Measurements from ENCODE around the gene MYADML2. TPM values are rescaled to one million over a fixed set of nuclear protein-coding genes. Genes with fewer than 3 reads are reported as not detected.

Gene MYADML2
- total RNA-seq, 2 donors from 2014 or later = not detected

GRCh38 chr17:81915331-81915730 is 31.7 kb downstream of the MYADML2 start:
- H3K4me3 Mint-ChIP-seq = no peak overlapping the region
- H3K27me3 Mint-ChIP-seq = no peaks in the 10 kb centered on the region
- peaks cover 4% of the 10 kb centered on the region for H3K36me3 Mint-ChIP-seq (ENCODE audit: low read depth)
- no peak for DNase-seq
- H3K4me1 Mint-ChIP-seq = peaks cover 28% of the 10 kb centered on the region
- ATAC-seq = no peak
- no peaks in the 10 kb centered on the region for H3K9me3 ChIP-seq (ENCODE audit: control insufficient read depth, low read length, poor library complexity, severe bottlenecking)
- peak overlapping the region; percentile 86 for H3K27ac Mint-ChIP-seq

DNA sequence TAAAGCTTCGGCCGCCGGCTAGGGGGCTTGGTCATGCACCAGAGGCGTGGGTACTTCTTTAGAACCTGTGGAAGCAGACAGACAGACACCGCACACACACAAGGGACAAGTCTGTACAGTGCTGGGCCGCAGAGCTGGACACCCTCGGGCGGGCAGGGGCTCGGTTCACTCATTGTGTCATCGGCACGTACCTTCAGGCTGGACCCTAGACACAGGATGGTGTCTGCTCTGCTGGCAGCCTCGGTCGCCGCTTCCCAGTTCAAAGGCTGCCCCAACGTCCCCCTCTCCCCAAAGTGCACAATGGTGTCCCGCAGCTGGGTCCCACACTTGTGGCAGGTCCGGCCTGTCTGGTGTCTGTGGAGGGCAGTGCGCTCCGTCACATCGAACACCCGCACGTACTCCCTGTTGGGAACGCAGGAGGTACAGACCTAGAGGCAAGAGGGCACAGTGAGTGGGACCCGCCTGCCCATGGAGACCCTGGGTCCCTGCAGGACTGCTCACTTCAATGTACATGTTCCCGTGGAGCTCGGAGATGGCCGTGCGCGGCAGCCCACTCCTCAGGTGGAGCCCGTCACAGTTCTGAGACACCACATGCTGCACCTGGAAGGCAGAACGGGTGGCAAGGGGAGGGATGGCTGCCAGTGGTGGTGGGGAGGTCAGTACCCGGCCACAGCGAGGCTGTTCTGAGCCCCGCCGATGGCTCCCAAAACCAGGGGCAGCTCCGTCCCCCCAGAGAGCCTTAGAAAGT is 32.8 kb downstream of the MYADML2 start:
- ATAC-seq (no peak), DNase-seq (no peak)
- Mint-ChIP-seq H3K27me3 (no peaks in the 10 kb centered on the region), H3K36me3 (ENCODE audit: low read depth) (peaks cover 4% of the 10 kb centered on the region), H3K4me1 (peaks cover 25% of the 10 kb centered on the region), H3K27ac (no peak overlapping the region), H3K4me3 (no peak overlapping the region)
- H3K9me3 ChIP-seq (ENCODE audit: control insufficient read depth, low read length, poor library complexity, severe bottlenecking) = no peaks in the 10 kb centered on the region

- Mint-ChIP-seq H3K36me3 (ENCODE audit: low read depth) (peaks cover 4% of the 10 kb centered on the region), H3K27ac (peak overlapping the region; percentile 54), H3K27me3 (no peaks in the 10 kb centered on the region), H3K4me1 (peaks cover 25% of the 10 kb centered on the region), H3K4me3 (peak overlapping the region; percentile 12)
- no peaks in the 10 kb centered on the region for H3K9me3 ChIP-seq (ENCODE audit: control insufficient read depth, low read length, poor library complexity, severe bottlenecking)
- ATAC-seq (no peak), DNase-seq (no peak)
Observed at GRCh38 chr17:81913394-81914102, 33.5 kb downstream of the MYADML2 start.

- DNase-seq = no peak
- no peak for ATAC-seq
- Mint-ChIP-seq H3K36me3 (ENCODE audit: low read depth) (peaks cover 2% of the 10 kb centered on the region), H3K4me1 (peaks cover 18% of the 10 kb centered on the region), H3K27me3 (no peaks in the 10 kb centered on the region), H3K27ac (peak overlapping the region; percentile 54), H3K4me3 (no peak overlapping the region)
- no peaks in the 10 kb centered on the region for H3K9me3 ChIP-seq (ENCODE audit: control insufficient read depth, low read length, poor library complexity, severe bottlenecking)
Observed at GRCh38 chr17:81912441-81913309, 34.4 kb downstream of the MYADML2 start.

DNA sequence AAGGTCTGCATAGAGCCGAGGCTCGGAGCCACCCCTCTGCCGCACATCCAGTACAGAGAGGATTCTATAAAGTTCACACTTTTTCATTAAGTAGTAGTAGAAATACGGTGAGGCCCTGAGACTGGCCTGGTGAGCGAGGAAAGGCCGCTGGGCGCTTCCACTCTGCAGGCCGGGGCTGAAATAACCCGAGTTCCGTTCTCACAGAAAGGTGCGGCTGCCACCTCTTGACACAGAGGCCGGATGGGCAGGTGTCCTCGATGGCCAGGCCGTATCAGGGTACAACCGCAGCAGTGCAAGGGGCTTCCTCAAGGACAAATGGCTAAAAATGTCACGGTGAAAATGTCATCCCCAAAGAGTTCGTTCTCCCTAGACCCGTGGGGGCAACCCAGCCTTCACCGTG is 35.1 kb downstream of the MYADML2 start:
- Mint-ChIP-seq H3K4me1 (peaks cover 14% of the 10 kb centered on the region), H3K27ac (no peak overlapping the region), H3K27me3 (no peaks in the 10 kb centered on the region), H3K4me3 (peak overlapping the region; percentile 83), H3K36me3 (ENCODE audit: low read depth) (peaks cover 2% of the 10 kb centered on the region)
- DNase-seq (no peak), ATAC-seq (no peak)
- no peaks in the 10 kb centered on the region for H3K9me3 ChIP-seq (ENCODE audit: control insufficient read depth, low read length, poor library complexity, severe bottlenecking)

GRCh38 chr17:81911277-81911961 is 35.6 kb downstream of the MYADML2 start, which contains the start of gene PCYT2:
Gene PCYT2 (minus strand): TSS chr17:81911399. CDS start chr17:81911355, 44 bp downstream.
- peak within 1 kb of the TSS; percentile 83 for H3K4me3 Mint-ChIP-seq
- peak; percentile 96 for ATAC-seq
- H3K36me3 Mint-ChIP-seq (ENCODE audit: low read depth) = peaks cover 2% of the 10 kb centered on the region
- H3K27me3 Mint-ChIP-seq = no peaks in the 10 kb centered on the region
- no peaks in the 10 kb centered on the region for H3K9me3 ChIP-seq (ENCODE audit: control insufficient read depth, low read length, poor library complexity, severe bottlenecking)
- H3K27ac Mint-ChIP-seq = no peak within 1 kb of the TSS
- DNase-seq = peak; percentile 88 to 95 (median 95)
- peaks cover 10% of the 10 kb centered on the region for H3K4me1 Mint-ChIP-seq

GRCh38 chr17:81910840-81911276 is 36.2 kb downstream of the MYADML2 start:
- Mint-ChIP-seq H3K36me3 (ENCODE audit: low read depth) (peaks cover 2% of the 10 kb centered on the region), H3K27ac (no peak overlapping the region), H3K27me3 (no peaks in the 10 kb centered on the region), H3K4me1 (peaks cover 6% of the 10 kb centered on the region), H3K4me3 (peak overlapping the region; percentile 80)
- no peaks in the 10 kb centered on the region for H3K9me3 ChIP-seq (ENCODE audit: control insufficient read depth, low read length, poor library complexity, severe bottlenecking)
- DNase-seq (no peak), ATAC-seq (no peak)

DNA sequence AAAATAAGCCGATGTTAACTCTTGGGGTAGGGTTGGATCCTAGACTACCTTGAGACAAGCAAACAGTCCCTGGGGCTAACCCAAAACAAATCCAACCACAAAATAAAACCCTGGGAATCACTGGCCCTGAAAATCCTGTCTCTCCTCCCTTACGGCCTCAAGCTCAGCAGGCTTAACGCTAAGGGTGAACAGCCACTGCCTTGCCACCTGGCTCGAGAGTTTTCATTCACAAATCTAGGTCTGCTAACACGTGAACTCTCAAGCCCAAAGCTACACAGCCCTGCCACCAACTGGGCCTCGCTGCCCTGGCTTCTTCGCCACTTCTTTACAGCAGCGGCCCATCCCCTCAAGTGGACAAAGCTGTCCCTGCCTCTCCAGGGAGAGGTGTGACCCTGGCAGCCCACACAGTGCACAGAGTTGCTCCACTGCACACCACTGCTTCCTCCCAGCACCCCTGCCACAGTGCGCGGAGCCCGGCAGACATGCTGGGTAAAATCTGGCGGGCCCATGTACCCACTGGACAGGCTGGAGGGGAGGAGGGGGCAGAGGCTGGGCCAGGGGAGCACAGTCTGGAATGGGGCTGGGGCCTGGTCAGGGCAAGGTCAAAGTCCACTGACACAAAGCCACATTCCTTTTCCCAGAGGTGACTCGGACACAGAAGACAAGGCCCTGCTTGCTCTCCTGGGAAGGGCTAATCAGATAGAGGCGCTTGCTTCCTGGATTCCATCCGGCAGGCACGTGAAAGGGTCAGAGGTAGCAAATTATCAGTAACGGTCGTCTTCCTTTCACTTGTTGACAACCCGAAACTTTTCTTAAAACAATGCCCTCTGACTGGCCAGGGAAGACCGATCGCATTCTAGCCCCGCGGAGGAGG is 36.8 kb downstream of the MYADML2 start:
- H3K27ac Mint-ChIP-seq = no peak overlapping the region
- peaks cover 2% of the 10 kb centered on the region for H3K36me3 Mint-ChIP-seq (ENCODE audit: low read depth)
- DNase-seq = no peak
- peak overlapping the region; percentile 80 for H3K4me3 Mint-ChIP-seq
- H3K4me1 Mint-ChIP-seq = peaks cover 4% of the 10 kb centered on the region
- H3K9me3 ChIP-seq (ENCODE audit: control insufficient read depth, low read length, poor library complexity, severe bottlenecking) = no peaks in the 10 kb centered on the region
- no peaks in the 10 kb centered on the region for H3K27me3 Mint-ChIP-seq
- ATAC-seq = no peak

DNA sequence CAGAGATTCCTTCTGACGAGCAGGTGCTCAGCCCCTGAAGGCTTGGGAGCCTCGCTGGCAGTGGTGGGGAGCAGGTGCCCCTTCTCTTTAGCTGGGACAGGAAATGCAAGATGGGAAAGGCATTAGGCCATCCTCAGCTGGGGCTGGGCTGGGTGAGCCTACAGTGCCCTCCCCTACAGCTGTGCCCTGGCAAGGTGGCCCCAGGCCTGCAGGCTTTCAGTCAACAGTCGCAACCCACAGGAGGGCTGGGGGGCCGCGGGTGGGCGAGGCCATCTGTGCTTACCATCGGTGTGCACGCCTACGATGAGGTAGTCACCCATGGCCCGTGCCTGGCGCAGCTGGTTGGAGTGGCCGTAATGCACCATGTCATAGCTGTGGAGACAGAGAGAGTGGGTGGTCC is 37.8 kb downstream of the MYADML2 start:
- H3K9me3 ChIP-seq (ENCODE audit: control insufficient read depth, low read length, poor library complexity, severe bottlenecking) = no peaks in the 10 kb centered on the region
- no peaks in the 10 kb centered on the region for H3K27me3 Mint-ChIP-seq
- H3K27ac Mint-ChIP-seq = no peak overlapping the region
- peaks cover 2% of the 10 kb centered on the region for H3K36me3 Mint-ChIP-seq (ENCODE audit: low read depth)
- H3K4me3 Mint-ChIP-seq = no peak overlapping the region
- no peak for ATAC-seq
- no peak for DNase-seq
- peaks cover 4% of the 10 kb centered on the region for H3K4me1 Mint-ChIP-seq

- Mint-ChIP-seq H3K4me3 (no peak overlapping the region), H3K36me3 (ENCODE audit: low read depth) (peaks cover 4% of the 10 kb centered on the region), H3K4me1 (peaks cover 4% of the 10 kb centered on the region), H3K27me3 (no peaks in the 10 kb centered on the region), H3K27ac (no peak overlapping the region)
- DNase-seq = no peak
- H3K9me3 ChIP-seq (ENCODE audit: control insufficient read depth, low read length, poor library complexity, severe bottlenecking) = no peaks in the 10 kb centered on the region
- ATAC-seq = no peak
Observed at GRCh38 chr17:81908793-81909192, 38.2 kb downstream of the MYADML2 start.

- Mint-ChIP-seq H3K36me3 (ENCODE audit: low read depth) (peaks cover 2% of the 10 kb centered on the region), H3K4me3 (no peak overlapping the region), H3K4me1 (peaks cover 4% of the 10 kb centered on the region), H3K27me3 (no peaks in the 10 kb centered on the region), H3K27ac (no peak overlapping the region)
- ATAC-seq = no peak
- no peaks in the 10 kb centered on the region for H3K9me3 ChIP-seq (ENCODE audit: control insufficient read depth, low read length, poor library complexity, severe bottlenecking)
- no peak for DNase-seq
Observed at GRCh38 chr17:81907219-81908145, 39.6 kb downstream of the MYADML2 start.
